ENCODE results near the gene ARSG.
"Not testable (repeated sequence)": the region's sequence is repeated elsewhere in the genome, so short reads cannot be mapped to it uniquely, and the experiment has no call there.

Gene ARSG

GRCh38 chr17:68308486-68308885, 17.2 kb downstream of the ARSG start:
- not testable (repeated sequence) for DNase-seq

GRCh38 chr17:68309066-68309670, 17.9 kb downstream of the ARSG start:
- not testable (repeated sequence) for DNase-seq

- DNase-seq: no peak
Observed at GRCh38 chr17:68310152-68310551, 18.9 kb downstream of the ARSG start.

- DNase-seq: no peak
Observed at GRCh38 chr17:68314916-68315535, 23.7 kb downstream of the ARSG start.

- no peak for DNase-seq
Observed at GRCh38 chr17:68315930-68316329, 24.6 kb downstream of the ARSG start.

GRCh38 chr17:68317458-68317857, 26.2 kb downstream of the ARSG start:
- DNase-seq: no peak

GRCh38 chr17:68318103-68318991, 27.1 kb downstream of the ARSG start:
- DNase-seq: no peak

GRCh38 chr17:68319410-68320162, 28.3 kb downstream of the ARSG start:
- no peak for DNase-seq

GRCh38 chr17:68320311-68320865, 29.1 kb downstream of the ARSG start:
- DNase-seq: no peak

- no peak for DNase-seq
Observed at GRCh38 chr17:68320943-68321555, 29.8 kb downstream of the ARSG start.

- DNase-seq: no peak
Observed at GRCh38 chr17:68321556-68321954, 30.3 kb downstream of the ARSG start.

GRCh38 chr17:68322630-68323029, 31.3 kb downstream of the ARSG start:
- no peak for DNase-seq

- DNase-seq: no peak
Observed at GRCh38 chr17:68324114-68324513, 32.8 kb downstream of the ARSG start.

- no peak for DNase-seq
Observed at GRCh38 chr17:68324654-68325336, 33.5 kb downstream of the ARSG start.

GRCh38 chr17:68325961-68326360, 34.7 kb downstream of the ARSG start:
- DNase-seq: no peak

GRCh38 chr17:68326681-68327080, 35.4 kb downstream of the ARSG start:
- no peak for DNase-seq

- no peak for DNase-seq
Observed at GRCh38 chr17:68327823-68328557, 36.7 kb downstream of the ARSG start.

GRCh38 chr17:68328676-68329075, 37.4 kb downstream of the ARSG start:
- no peak for DNase-seq

- no peak for DNase-seq
Observed at GRCh38 chr17:68329331-68329730, 38.0 kb downstream of the ARSG start.

GRCh38 chr17:68331932-68332331, 40.6 kb downstream of the ARSG start:
- not testable (repeated sequence) for DNase-seq

- DNase-seq: no peak
Observed at GRCh38 chr17:68334393-68334792, 43.1 kb downstream of the ARSG start.

All from NCI-H2029 treated with DMSO at 0.1 percent for 48 hours (cell line).